22Rv1 (cell line): Measurements from ENCODE around the gene PCARE.

Source experiments
- CTCF ChIP-seq: fragments of 450-650 bp; IDR thresholded peaks from 2 replicates; pipeline ENCODE4 v1.5.1; 2017; ENCODE audit warnings: mild to moderate bottlenecking
- ZFX ChIP-seq: fragments of 450-650 bp; IDR thresholded peaks from 2 replicates; pipeline ENCODE4 v1.6.1; 2017; ENCODE audit warnings: antibody characterized with exemption, borderline replicate concordance

DNA sequence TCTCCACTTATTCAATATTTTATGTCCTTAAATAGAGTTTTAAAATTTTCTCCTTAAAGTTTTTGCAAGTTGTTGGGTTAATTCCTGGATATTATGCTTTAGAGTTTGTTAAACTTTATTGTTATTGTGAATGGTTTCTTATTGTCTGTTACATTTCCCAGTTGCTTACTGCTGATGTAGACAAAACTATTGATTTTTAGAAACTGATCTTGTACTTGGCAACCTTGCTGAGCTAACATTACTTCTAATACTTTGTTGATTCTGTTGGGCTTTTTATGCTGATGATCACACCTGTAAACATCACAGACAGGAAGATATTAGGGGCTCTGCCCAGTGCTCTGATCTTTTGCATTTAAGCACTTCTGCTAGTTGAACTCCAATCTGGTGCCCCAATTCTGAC, 38.1 kb upstream of the PCARE start:
- TF ChIP-seq CTCF (no peak), ZFX (no peak)
